Measurements from ENCODE around the gene MAPK1IP1L.
A peak's percentile ranks its signal among the peaks of the same experiment; 100 is the strongest.

The MAPK1IP1L gene

DNA sequence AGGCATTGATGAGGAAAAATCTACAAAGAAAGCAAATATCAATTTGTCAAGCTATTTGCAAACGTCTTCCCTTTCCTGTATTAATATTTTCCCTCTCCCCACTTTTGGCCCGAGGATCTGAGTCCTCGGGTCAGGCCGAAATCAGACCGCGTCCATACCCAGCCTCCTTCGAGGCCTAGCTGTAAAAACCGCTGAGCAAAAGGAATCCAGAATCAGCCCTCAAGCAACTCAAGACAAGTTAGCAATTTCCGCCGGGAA, 353 bp upstream of the MAPK1IP1L start:
- Mint-ChIP-seq H3K4me3 (peak overlapping the region; percentile 91), H3K27ac (peak overlapping the region; percentile 99), H3K36me3 (ENCODE audit: low read depth) (peaks cover 36% of the 10 kb centered on the region), H3K4me1 (peaks cover 35% of the 10 kb centered on the region), H3K9me3 (peaks cover 12% of the 10 kb centered on the region), H3K27me3 (ENCODE audit: low read depth, poor library complexity) (no peaks in the 10 kb centered on the region)
- TF ChIP-seq, protein P1, sequence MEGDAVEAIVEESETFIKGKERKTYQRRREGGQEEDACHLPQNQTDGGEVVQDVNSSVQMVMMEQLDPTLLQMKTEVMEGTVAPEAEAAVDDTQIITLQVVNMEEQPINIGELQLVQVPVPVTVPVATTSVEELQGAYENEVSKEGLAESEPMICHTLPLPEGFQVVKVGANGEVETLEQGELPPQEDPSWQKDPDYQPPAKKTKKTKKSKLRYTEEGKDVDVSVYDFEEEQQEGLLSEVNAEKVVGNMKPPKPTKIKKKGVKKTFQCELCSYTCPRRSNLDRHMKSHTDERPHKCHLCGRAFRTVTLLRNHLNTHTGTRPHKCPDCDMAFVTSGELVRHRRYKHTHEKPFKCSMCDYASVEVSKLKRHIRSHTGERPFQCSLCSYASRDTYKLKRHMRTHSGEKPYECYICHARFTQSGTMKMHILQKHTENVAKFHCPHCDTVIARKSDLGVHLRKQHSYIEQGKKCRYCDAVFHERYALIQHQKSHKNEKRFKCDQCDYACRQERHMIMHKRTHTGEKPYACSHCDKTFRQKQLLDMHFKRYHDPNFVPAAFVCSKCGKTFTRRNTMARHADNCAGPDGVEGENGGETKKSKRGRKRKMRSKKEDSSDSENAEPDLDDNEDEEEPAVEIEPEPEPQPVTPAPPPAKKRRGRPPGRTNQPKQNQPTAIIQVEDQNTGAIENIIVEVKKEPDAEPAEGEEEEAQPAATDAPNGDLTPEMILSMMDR (IDR thresholded peaks at IDR 0.05), result no peak
- no peak for DNase-seq

DNA sequence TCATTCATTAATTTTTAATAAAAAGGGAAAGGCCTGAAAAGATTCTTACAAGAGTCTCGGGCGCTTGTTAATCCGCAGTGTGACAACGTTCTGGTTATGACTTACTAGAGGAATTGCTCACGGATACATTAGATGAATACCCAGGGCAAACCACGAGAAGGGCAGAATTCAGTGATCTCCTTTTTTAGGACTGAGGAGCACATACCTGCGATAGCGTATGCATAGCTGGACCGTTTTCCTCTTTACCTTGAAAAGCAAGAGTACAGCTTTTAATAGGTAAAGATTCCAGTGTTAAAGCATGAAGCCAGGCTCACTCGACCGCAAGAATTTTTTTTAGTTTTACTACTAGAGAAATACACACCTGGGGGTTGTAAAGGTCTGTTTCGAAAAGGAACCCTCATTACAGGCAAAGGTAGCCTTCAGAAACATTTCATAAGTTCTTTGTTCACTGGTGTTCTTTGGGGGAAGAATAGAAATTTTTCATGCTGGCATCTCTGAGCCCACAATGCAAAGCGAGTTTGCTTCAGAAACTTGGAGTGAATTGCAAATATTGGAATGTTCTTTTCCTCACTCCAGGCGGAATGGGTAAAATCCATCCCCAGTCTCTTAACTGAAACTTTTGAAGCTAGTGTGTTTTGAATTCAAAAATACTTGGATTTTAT, 953 bp downstream of the MAPK1IP1L start:
- H3K9me3 Mint-ChIP-seq, result peaks cover 23% of the 10 kb centered on the region
- peak overlapping the region; percentile 99 for H3K27ac Mint-ChIP-seq
- H3K4me3 Mint-ChIP-seq, result peak overlapping the region; percentile 91
- peaks cover 49% of the 10 kb centered on the region for H3K36me3 Mint-ChIP-seq (ENCODE audit: low read depth)
- TF ChIP-seq, protein P1 (IDR thresholded peaks at IDR 0.05), result no peak
- H3K4me1 Mint-ChIP-seq, result peaks cover 35% of the 10 kb centered on the region
- no peaks in the 10 kb centered on the region for H3K27me3 Mint-ChIP-seq (ENCODE audit: low read depth, poor library complexity)
- no peak for DNase-seq

DNA sequence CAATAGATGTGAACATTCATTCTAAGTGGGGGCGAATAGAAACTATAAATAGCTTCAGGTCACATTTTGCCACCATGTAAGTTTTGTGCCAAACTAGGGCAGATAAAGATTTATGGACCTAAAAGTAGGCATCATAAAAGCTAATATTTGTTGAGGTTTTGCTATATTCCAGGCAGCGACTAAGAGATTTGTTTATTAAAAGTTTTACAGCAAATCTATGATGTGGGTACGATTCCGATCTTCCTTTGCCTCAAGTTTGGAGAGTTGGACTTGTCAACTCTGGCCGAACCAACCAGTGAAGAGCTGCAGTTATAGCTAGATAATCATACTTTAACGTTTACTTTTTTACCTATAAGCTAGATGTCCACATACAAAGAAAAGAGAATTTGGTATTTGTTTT, 1.6 kb downstream of the MAPK1IP1L start:
- Mint-ChIP-seq H3K4me3 (peak overlapping the region; percentile 91), H3K4me1 (peaks cover 35% of the 10 kb centered on the region), H3K27me3 (ENCODE audit: low read depth, poor library complexity) (no peaks in the 10 kb centered on the region), H3K27ac (peak overlapping the region; percentile 99), H3K9me3 (peaks cover 23% of the 10 kb centered on the region), H3K36me3 (ENCODE audit: low read depth) (peaks cover 56% of the 10 kb centered on the region)
- TF ChIP-seq, protein P1 (IDR thresholded peaks at IDR 0.05), result no peak
- DNase-seq, result no peak

DNA sequence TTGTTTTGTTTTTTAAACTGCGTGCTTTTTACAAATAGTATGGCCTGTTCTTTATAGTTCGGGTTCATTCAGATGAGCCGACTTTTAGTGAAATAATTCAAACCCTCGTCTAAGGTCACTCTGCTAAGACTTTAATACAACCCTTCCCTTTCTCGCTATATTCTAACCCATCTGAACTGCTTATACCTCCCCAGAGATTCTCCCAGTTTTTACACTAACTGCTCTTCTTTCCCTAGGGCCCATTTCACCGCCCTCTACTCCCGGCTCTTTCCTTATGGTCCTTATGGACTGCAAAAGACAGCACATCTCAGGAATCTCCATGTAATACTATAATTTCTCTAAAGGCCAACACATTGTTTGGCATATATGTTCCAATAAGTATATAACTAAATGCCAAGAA, 2.1 kb downstream of the MAPK1IP1L start:
- Mint-ChIP-seq H3K4me1 (peaks cover 35% of the 10 kb centered on the region), H3K4me3 (peak overlapping the region; percentile 91), H3K36me3 (ENCODE audit: low read depth) (peaks cover 60% of the 10 kb centered on the region), H3K27ac (peak overlapping the region; percentile 99), H3K27me3 (ENCODE audit: low read depth, poor library complexity) (no peaks in the 10 kb centered on the region), H3K9me3 (peaks cover 28% of the 10 kb centered on the region)
- TF ChIP-seq, protein P1 (IDR thresholded peaks at IDR 0.05), result no peak
- no peak for DNase-seq

DNA sequence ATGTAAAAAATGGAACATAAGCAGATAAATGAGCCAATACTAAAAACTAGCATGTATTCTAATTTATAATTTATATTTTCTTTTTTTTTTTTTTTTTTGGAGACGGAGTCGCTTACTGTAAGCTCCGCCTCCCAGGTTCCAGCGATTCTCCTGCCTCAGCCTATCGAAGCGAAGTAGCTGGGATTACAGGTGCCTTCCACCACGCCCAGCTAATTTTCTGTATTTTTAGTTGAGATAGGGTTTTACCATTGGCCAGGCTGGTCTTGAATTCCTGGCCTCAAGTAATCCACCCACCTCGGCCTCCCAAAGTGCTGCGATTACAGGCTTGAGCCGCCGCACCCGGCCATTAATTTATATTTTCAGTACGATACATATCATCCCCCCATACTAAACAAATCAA, 2.7 kb downstream of the MAPK1IP1L start:
- peaks cover 35% of the 10 kb centered on the region for H3K4me1 Mint-ChIP-seq
- H3K27me3 Mint-ChIP-seq (ENCODE audit: low read depth, poor library complexity), result no peaks in the 10 kb centered on the region
- no peak for DNase-seq
- H3K36me3 Mint-ChIP-seq (ENCODE audit: low read depth), result peaks cover 66% of the 10 kb centered on the region
- peaks cover 28% of the 10 kb centered on the region for H3K9me3 Mint-ChIP-seq
- H3K4me3 Mint-ChIP-seq, result peak overlapping the region; percentile 91
- H3K27ac Mint-ChIP-seq, result no peak overlapping the region
- TF ChIP-seq, protein P1 (IDR thresholded peaks at IDR 0.05), result no peak

DNA sequence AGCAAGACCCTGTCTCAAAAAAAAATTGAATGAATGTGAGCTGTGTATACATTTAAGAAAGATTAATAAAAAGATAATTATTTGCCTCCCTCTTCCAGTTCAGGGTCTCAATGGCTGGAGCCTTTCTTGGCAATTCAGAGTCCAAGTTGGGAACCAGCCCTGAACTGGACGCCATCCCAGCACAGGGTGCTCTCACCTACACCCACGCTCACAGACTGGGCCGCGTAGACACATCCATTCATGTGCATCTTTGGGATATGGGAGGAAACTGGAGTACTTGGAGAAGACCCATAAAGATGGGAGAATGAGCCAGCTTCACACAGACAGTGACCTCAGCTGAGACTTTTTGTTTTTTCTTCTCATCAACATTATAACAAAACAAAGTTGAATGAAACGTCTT, 6.5 kb downstream of the MAPK1IP1L start:
- Mint-ChIP-seq H3K4me1 (peaks cover 15% of the 10 kb centered on the region), H3K4me3 (no peak overlapping the region), H3K36me3 (ENCODE audit: low read depth) (peaks cover 98% of the 10 kb centered on the region), H3K27me3 (ENCODE audit: low read depth, poor library complexity) (no peaks in the 10 kb centered on the region), H3K9me3 (peaks cover 31% of the 10 kb centered on the region), H3K27ac (no peak overlapping the region)
- TF ChIP-seq, protein P1 (IDR thresholded peaks at IDR 0.05), result no peak
- DNase-seq, result no peak

Data from nephron progenitor cell (in vitro differentiated cells).